ENCODE measurements around the gene SNN.

SNN gene

DNA sequence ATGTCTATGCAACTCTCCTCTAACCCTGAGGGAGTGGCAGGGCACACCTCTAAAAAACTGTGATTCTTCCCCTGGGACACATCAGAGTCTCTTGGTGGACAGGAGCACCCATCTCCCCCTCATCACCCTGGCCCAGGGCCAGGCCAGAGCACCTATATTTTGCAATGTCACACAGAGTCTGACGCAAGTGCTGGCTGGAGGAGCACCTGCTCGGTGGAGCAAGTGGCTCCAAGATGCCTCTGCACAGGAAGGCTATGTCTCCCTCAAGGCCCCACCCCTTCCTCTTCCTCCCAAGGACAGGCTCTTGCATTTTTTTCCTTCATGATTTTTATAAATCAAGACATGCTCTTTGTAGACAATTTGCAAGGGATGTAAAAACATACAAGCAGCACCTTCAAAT, 13.3 kb downstream of the SNN start:
- DNase-seq, result no peak

DNA sequence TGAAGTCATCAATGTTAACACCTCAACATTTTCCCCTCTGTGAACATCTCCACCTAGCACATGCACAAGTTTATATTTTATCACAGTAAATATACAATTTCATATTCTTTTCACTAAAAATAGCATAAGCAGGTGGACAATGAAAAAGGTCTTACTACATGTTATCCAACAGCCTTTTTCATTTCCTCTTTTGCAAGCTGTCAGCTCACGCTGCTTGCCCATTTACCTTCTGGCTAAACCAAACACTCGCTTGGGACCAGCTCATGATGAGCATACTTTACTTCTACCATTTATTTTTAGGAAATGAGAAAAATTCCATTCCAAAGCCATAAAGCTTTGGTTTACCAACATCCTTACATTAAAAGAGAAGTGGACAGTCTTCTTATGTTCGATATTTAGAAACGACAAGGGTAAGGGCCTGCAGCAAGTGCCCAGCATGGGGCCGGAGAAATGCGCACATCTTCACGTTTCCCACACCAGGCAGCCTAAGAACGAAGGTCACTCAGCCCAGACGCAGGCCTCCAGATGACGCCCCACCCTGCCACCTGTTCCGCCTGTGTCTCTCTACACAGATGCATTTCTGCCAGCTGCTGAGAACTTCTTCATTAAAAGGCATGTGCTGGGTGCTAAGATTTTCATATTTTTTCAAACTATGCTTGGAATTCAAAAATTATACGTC, 13.9 kb downstream of the SNN start:
- DNase-seq, result no peak

DNA sequence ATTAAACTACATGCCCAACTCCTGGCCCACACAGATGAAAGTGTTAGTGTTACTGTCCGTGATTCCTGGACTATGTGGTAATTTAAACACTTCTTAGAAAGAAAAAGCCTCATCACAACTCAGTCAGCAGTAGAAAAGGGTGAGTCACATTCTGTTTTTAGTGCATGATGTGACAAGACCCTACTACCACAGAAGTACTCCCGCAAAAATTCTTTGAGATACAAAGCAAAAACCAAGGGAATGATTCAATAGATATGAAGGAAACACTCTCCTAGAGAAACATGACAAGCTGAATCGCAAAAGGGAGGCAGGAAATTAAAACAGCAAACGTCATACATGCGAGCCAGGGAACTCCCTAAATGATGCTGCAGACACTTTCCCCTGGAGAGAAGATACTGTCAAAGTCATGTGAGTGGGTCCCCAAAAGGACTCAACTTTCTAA, 14.4 kb downstream of the SNN start:
- DNase-seq, result no peak

DNA sequence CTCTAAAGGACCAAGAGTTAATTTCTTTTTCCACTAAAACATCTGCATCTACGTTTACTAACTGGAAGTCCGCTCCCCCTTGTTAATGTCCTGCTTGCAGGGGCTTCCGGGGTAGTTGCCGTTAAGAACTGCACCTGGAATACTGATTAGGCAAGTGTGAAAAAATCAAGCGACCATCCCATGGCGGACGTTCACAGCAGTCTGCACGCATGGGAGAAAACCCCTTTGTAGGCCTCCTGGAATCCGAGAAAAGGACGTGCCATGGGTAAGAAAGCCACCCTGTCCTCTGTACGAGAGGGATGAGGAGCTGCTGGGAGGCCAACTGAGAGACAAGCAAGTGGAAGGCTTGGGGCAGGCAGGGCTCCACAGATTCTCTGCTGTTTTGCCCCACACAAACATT, 14.9 kb downstream of the SNN start:
- DNase-seq, result no peak

DNA sequence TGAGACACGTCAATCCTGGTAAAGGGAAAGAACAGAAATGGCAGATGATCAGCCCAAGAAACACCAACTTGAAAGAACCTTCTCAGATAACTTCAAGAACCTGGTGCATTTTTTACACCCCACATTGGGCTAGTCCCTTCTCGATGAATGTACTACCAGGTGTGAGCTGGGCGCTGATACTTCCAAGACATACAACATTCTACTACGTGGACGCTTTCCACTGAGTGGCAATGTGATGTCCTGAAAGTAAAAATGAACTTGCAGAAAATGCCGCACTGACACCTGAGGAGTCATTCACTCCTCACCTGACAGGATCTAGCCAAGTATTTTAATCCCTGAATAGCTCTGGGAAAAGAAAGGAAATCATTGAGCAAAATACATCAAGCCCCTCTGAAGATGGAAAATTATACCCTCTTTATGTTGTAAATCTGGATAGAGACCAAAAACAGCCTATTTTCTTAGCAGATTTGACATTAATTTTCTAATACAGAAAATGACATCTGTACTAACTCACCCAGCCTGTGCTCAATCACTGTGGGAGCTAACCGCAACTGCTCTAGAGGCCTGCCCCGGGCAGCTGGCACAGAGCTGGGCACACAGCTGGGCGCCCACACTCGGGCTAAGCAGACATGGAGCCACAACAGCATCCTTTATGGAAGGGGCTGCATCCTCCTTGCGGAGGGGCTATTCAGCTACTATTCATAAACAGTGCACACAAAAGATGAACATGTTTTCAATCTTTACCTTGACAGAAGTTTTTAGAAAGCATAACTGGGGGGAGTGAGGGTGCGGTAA, 16.2 kb downstream of the SNN start:
- DNase-seq, result no peak

DNA sequence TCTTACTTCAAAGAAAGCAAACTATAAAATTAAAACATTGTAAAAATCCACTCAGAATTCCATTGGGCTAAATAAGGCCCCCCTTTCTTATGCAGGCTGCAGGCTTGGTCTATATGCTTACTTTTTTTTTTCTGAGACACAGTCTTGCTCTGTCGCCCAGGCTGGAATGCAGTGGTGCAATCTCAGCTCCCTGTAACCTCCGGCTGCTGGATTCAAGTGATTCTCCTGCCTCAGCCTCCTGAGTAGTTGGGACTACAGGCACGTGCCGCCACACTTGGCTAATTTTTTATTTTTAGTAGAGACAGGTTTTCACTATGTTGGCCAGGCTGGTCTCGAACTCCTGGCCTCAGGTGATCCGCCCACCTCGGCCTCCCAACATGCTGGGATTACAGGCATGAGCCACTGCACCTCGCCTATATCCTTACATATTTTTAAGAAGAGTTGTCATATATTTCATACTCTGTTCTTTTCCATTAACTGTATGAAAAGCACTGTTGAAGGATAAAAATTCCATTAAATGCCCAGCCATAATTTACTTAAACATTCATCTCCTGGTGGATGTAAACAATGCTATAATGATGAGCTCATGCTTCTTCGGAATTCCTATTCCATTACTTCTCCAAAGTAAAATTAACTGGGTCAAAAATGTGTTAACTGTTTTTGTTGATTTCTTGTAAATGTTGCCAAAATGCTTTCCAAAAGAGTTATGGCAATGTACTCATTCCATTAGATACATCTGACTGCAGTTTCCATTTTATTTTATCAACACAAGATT, 17.8 kb downstream of the SNN start:
- DNase-seq, result no peak

DNA sequence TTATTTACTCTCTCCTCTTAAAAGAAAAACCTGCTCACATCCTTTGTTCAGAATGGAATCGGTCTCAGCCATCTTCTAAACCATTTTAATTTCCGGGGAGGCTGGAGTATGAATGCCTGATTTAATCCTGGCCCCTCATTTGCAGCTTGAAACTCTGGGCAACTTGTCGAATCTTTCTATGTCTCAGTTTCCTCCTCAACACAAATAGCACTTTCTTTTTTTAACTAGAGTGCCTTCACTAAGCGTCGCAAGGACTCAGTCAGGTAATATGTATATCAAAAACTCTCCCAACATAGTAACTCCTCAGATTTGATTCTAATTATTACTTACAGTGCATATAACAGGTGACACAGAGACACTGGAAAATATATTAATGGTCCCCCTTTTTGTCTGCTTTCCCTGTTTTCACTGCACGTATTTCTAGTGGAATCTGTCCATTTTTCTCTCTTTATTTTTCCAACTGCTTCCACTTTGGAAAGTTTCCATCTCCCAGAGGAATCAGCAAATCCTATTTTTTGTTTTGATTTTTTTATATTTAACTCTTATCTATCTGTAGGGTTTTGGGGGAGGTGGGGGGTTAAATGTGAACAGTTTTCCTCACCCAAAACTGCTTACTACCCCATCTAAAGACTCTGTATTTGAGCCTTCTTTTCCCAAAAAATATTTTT, 18.6 kb downstream of the SNN start:
- DNase-seq, result no peak

DNA sequence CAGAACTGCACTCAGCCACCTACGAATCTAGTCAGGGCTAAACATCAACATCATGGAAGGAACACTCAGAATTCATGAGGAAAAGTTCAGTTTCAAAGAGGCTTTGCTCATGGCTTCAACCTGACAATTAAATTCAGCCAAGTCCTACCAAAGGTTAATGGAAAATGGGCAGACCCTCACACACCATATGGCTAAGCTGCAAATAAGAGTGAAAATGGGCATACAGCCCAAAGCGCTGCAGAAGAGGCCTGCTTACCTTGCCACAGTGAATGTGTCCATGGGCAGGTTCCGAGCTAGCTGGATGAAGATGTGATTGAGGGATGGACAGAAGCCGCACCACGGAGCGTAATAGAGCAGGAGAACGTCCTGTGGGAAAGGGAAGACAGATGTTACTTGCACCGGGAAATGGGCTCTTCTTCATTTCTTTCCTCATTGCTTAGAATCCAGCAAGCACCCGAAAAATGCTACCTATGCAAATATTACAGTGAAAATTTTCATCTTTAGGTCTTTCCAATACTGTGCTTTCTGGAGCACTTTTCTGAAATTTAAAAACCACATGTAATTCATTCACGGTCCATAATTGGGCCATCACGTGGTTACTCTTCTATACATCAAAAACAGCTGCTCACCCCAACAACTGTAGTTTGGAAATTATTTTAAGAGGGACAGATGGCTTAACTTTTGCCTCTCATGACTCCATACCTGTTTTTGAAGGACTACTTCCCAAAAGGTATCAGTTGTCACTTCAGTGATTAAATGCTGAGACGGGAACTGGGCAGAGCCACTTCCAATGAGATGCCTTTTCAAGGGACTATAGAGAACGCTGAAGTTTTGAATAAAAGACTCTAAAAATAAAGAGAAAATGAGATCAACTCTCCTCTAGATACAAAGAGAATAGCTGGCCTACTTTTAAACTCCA, 19.6 kb downstream of the SNN start:
- DNase-seq, result no peak

DNA sequence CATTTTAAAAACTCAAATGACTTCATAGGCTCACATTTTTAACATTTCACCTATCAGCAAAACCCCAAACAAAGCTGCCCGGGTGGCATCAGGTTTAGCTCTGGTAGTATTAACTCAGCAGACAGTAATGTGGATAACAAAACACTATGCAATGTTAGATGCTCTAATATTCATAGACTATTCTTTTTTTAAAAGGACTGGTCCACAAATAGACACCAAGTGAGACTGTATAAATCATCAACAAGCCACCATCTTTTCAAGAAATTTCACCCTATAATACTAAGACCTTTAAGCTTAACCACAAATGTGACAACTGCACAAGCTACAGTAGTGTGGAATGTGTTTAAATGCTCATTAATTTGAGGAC, 20.2 kb downstream of the SNN start:
- DNase-seq, result no peak

DNA sequence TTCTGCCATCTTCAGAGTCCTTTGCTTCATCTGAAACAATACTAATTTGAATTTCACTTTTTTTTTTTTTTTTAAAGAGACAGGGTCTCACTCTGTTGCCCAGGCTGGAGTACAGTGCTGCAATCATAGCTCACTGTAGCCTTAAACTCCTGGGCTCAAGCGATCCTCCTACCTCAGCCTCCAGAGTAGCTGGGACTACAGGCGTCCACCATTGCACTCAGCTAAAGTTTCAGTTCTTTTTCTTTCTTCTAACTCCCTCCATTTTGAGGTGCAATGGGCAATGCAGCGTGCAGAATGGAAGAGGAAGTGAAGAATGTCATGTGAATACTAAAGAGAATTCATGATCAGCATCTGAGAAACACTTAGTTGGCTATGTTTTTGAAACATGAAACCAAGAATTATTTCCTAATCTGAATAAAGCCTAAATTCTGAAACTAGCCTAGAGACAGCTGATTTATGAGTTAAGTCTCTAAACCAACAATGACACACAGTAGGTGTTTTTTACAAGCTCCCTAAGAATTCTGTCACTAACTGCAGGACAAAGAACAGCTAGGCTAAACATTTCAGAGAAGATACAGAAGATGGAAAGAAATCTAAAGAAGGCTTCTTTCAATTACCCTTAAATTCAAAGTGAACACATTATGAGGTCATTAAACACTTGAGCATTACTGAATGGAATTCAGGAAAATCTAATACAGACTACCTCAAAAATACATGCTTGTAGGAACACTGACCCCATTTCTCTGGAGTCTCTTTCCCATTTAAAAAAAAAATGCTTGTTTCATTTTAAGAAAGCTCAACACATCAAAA, 21.0 kb downstream of the SNN start:
- no peak for DNase-seq

DNA sequence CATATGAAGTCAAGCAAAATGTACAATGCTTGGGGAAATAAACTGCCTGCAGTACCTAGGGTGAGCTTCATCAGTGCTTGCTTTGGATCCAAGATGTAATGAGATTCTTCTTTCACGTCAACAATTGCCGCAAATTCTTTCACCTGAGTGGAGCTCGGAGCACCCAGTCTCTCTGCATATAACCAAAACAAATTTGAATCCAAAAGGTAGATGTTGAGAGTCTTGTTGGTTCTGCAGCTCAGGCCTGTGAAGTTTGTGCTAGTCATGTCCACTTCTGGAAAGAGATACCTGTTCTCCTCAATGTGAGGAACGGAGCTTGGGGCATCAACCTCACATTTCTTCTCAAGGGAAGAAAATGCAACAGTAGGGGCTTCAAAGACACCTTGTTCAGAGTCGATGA, 23.0 kb downstream of the SNN start:
- no peak for DNase-seq

DNA sequence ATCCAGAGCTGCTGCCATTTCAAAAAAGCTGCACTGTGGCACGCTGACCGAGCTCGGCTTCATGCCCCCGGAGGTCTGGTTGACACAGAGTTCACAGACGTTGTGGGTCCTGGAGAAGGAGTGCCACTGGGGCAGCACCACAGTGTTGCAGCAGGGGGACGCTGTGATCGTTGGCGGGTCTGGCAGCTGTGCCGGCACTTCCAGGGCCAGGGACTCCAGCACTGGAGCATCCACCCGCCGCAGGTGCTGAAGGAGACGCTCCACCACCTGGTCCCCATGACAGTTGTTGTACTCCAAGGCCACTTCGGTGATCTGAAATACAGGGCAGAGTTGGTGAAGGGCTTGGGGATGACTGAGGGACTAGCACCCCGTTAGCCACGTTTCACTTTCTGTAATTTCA, 23.5 kb downstream of the SNN start:
- DNase-seq, result no peak

DNA sequence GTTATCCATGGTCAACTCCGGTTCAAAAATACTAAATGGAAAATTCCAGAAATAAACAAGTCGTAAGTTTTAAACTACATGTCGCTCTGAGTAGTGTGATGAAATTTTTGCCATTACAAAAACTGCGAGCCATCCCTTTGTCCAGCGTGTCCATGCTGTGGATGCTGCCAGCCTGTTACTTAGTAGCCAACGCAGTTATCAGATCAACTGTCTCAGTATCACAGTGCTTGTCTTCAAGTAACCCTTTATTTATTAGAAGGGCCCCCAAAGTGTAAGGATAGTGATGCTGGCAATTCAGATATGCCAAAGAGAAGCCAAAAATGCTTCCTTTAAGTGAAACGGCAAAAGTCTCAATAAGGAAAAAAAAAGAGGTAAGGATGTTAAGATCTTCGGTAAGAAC, 23.9 kb downstream of the SNN start:
- DNase-seq, result no peak

DNA sequence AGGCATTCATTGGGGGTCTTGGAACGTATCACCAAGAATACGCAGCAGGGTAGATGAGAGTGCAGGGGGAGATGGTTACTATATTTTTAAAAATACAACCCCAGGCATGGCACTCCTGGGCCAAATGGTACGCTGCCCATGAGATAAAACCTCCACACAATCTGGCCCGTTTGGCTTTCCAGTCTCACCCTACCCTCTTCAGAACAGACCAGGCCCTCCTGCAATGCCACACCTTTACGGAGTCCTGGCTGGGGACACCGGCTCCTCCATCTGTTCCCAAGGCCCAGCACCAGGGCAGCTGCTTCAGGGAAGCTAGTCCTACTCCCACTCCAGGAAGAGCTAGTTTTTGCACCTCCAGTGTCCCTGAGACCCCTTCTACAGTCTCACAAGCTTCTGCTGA, 24.4 kb downstream of the SNN start:
- DNase-seq, result no peak

DNA sequence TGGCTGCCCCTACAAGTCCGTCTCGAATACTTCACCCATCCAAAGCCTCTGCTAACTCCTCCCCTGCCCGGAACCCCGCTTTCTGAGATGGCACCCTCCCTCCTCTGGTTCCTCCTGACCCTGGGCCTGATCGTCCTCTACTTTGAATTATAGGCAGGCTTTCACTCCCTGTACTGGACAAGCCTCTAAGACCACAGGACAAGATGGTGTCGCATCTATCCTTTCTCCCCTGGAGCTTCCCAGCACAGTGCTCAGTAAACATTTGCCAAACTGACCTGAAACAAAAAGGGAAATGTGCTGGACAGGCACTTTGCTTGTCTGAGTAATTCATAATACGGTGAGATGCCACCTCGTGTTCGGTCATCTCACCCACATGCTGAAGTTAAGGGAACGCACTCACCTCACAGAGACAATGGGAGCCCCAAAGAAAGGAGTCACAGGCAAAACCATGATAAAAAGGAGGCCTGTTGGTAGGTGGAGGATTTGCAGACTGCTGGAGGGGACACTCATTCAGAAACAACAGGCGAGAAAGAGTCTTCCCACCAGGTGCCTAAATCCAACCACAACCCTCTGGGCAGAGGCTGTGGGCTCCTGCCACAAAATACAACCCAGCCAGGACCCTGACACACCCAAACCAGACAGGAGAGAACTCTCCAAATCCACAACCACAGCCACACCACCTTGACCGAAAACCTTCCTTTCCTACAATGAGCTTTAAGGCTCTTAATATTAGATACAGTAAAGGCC, 28.2 kb downstream of the SNN start:
- no peak for DNase-seq

DNA sequence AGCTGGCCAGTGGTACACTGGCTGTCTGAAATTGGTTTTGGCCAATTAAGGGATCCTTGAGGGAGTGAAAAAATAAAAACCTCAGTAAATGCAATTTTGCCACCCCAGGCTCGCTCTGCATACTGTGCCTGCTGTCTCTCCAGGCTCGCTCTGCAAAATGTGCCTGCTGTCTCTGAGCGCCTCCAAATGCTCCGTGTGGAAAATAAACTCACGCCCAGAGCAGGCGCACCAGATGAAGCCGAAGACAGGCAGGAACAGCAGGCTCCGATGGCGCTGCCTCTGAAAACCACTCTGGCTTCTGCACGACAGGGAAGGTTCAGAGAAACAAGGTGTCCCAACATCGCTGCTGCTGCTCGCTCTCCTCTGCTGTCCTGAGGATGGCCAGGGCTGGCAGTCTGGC, 29.1 kb downstream of the SNN start:
- no peak for DNase-seq

DNA sequence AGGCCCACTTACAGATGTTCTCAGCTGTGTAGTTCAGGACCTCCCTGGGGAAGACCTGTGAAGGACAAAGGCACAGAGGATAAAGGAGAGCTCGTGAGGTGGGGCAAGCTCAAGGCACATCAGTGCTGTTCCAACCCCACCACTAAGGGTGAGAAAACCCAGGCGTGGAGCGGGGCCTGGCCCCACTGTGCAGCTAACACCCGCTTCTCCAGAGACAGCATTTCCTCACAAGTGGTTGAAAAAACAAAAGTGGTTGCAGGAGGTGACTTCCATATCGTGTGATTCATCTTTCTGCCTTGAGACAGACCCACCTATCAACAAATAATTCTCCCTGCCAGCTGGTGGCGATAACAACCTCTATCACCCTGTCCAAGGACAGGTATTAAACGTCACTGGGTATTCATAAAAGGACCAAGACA, 30.0 kb downstream of the SNN start:
- DNase-seq, result no peak

DNA sequence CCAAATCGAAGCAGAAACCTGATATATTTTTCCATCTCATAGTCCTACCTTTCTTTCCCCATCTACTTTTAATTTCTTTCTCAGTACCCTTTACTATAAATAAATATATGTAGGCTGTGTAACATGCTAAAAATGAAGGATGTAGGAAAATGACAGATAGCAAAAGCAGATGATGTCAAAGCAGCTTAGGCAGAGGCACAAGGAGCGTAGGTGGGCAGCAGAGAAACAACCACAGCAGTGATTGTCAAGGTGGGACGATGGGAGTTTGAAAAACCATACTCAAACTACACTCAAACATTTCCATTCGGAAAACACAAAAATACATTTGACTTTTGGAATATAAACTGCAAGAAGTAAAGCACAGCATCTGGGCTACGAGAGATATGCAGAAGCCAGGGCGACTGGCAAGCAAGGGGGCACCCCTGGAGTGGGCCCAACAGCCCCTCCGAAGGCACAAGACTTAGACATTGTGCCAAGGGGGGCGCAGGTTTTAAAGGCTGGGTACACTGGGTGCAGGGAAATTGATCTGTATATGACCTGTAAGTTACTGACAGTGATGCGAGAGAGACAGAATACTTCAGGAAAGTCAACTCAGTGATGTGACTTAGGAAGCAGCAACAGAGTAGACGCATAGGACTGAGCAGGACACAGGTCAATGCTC, 31.1 kb downstream of the SNN start:
- DNase-seq, result no peak

DNA sequence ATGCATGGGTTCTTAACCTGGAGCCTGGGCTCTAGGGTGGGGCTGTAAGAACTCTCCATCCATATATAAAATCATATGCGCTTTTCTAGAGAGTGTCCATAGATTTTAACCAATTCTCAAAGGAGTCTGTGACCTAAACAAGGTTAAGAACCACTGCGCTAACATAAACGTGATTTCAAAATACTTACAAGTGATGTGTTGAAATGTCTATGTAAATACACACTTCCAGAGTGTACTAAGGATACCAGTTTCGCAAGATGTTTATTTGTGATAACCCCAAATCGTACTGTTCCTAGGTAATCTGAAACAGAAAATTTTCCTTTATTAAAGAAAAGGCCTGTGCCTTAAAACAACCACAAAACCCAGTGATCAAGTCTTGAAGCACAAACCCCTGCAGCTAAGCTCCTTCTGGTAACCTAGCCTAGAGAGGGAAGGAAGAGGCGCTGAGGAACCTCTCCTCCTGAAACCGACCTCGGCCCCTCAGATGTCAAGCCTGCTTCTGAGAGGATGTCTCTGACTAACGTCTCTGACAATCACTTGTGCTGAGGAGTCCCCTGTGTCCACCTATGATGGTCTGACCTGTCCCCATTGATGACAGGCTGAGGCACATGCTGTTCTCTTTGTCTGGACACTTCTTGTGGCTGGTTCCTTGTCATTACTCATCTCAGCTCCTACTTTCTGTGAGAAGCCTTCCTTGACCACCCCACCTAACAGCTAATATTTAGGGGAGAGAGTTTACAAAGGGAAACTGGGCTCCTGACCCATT, 32.2 kb downstream of the SNN start:
- no peak for DNase-seq

All from activated CD4-positive, CD25-positive, alpha-beta regulatory T cell (primary cell).